ENCODE data around the gene ENTPD6.
"Not testable (repeated sequence)": the region's sequence is repeated elsewhere in the genome, so short reads cannot be mapped to it uniquely, and the experiment has no call there.

The ENTPD6 gene

GRCh38 chr20:25223765-25224720, 28.5 kb downstream of the ENTPD6 start:
- DNase-seq (ENCODE audit: low read depth in 2 of 2) = no peak

DNA sequence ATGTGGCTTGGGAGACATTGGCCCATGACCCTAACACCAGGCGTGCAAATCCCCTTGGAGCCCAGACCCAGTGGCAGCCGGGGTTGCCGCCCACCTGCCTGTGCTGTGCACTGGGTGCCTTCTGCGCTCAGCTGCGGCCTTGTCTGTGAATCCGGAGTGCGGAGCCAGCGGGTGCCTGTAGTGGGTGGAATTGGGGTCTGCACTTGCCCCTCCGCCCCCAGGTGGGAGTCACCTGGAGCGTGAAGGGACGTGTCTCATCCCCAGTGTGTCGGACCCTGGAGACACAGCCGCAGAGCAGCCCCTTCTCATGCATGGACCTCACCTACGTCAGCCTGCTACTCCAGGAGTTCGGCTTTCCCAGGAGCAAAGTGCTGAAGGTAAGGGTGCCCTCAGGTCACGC, 29.4 kb downstream of the ENTPD6 start:
- DNase-seq (ENCODE audit: low read depth in 2 of 2) = no peak

- DNase-seq (ENCODE audit: low read depth in 2 of 2) = no peak
Observed at GRCh38 chr20:25225642-25226432, 30.3 kb downstream of the ENTPD6 start.

GRCh38 chr20:25226433-25227316, 31.2 kb downstream of the ENTPD6 start:
- DNase-seq (ENCODE audit: low read depth in 2 of 2) = no peak

GRCh38 chr20:25227317-25227831, 31.9 kb downstream of the ENTPD6 start:
- no peak for DNase-seq (ENCODE audit: low read depth in 2 of 2)

- DNase-seq (ENCODE audit: low read depth in 2 of 2) = no peak
Observed at GRCh38 chr20:25229486-25230165, 34.1 kb downstream of the ENTPD6 start.

DNA sequence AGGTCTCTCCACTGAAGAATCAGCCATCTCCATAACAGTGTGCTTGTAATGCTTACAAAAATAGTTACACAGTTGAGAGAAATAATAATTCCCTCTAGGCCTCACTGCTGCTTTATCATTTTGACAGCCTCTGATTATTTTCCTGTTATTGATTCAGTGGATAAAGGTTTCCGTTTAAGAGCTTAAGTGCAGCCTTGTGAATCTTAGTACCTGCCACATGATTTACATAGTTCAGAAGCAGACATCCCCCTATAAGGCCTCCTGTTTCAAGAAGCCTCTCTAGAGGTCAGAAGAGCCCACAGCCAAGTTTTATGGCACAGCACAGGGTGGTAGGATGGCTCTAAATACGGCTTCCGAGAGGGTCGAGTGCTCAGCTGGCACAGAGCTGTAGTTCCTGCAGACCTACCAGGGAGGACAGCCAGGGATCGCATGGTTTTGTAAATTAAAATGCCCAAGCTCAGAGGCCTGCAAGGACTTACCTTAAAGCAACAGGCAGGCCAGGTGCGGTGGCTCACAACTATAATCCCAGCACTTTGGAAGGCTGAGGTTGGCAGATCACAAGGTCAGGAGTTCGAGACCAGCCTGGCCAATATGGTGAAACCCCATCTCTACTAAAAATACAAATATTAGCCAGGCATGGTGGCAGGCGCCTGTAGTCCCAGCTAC, 34.8 kb downstream of the ENTPD6 start:
- DNase-seq (ENCODE audit: low read depth in 2 of 2) = no peak

GRCh38 chr20:25233016-25233772, 37.7 kb downstream of the ENTPD6 start:
- no peak for DNase-seq (ENCODE audit: low read depth in 2 of 2)

GRCh38 chr20:25234009-25234849, 38.7 kb downstream of the ENTPD6 start:
- DNase-seq (ENCODE audit: low read depth in 2 of 2) = not testable (repeated sequence)

DNA sequence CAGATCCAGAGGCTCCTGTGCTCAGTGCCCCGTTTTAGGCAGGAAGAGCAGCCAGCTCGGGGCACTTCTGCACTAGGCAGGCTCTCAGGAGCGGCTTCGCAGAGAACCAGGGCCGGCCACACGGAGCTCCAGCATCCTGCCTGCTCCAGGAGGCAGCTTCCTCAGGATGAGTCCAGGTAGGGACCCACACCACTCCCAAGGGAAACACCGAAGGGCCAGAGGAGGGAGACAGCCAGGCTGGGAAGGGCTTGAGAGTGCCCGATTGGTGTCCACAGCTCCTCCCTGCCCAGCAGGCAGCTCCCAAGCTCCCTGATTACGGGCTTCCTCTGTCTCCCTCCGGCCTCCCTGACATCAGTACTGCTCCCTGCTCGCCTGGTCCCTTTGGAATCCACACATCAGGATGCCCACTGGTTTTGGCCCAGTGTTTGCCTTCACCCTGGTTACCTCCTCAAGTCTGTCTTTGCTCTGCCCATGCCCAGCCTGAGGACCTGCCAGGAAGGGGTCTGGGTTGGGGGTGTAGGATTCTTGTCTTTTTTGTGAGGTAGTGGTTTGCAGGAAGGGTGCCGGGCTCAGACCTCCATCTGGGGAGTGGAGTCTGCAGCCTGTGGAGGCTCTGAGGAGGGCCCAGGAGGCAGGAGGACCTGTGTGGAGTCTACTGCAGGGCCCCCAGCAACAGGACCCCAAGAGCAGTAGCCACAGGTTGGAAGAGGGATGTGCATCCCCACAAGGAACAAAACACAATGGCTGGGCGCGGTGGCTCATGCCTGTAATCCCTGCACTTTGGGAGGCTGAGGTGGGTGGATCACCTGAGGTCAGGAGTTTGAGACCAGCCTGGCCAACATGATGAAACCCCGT, 41.2 kb downstream of the ENTPD6 start:
- no peak for DNase-seq (ENCODE audit: low read depth in 2 of 2)

GRCh38 chr20:25237610-25238318, 42.3 kb downstream of the ENTPD6 start:
- peak; percentile 61 to 64 for DNase-seq (ENCODE audit: low read depth in 2 of 2)

- no peak for DNase-seq (ENCODE audit: low read depth in 2 of 2)
Observed at GRCh38 chr20:25238319-25239037, 43.0 kb downstream of the ENTPD6 start.

DNA sequence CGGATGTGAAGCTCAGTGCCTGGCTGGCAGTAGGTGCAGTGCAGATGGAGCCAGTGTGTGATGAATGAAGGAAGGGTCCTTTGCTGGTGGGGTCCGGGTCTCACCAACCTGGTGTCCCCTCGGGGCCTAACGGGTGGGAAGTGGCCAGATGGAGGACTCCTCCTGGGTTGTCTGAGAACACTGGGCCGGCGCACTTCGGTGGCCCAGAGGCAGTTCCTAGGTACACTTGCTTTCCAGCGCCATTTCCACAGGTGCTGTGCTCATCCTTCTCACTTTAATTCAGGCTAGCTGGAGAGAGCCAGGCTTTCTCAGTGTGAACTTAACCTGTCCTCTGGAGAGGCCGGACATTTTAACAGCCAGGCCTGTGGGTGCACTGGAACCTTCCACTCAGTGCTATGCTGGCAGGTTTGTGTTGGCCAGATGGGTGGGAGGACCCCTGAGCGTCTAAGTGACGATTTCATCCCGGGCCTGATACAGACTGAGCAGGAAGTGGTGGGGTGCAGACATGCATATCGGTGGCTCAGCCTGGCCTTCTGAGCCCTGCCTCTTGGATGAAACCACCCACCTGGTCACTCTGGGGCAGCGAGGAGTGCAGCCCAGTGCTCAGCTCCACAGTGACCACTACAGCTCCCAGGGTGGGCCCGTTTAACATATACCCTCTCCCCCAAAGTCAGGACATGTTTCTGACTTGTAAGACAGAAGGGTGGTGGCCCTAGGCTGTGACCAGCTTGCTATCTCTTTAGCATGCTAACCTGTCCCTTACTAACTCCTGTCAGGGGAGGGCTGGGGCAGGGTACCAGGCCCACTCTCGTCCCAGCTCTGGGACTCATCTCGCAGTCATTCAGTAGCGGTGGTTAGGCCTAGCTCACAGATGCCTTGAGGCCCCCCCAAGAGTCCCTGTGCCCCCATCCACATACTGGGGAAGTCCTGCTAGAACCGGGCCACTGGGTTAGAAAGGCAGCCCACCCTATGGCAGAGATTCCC, 44.2 kb downstream of the ENTPD6 start:
- DNase-seq (ENCODE audit: low read depth in 2 of 2) = no peak

- not testable (repeated sequence) for DNase-seq (ENCODE audit: low read depth in 2 of 2)
Observed at GRCh38 chr20:25240851-25241658, 45.5 kb downstream of the ENTPD6 start.
